Kidney capillary endothelial cell (primary cell): ENCODE results near the gene TBC1D23.
"Not testable (repeated sequence)": the region's sequence is repeated elsewhere in the genome, so short reads cannot be mapped to it uniquely, and the experiment has no call there.

Experiments
- DNase-seq: peaks from one replicate; pipeline ENCODE4 v3.0.0-alpha.2; 2018; ENCODE audit warnings: low spot score

The TBC1D23 gene

GRCh38 chr3:100257586-100257985 lies 3.2 kb upstream of the TBC1D23 start:
- DNase-seq, result no peak

DNA sequence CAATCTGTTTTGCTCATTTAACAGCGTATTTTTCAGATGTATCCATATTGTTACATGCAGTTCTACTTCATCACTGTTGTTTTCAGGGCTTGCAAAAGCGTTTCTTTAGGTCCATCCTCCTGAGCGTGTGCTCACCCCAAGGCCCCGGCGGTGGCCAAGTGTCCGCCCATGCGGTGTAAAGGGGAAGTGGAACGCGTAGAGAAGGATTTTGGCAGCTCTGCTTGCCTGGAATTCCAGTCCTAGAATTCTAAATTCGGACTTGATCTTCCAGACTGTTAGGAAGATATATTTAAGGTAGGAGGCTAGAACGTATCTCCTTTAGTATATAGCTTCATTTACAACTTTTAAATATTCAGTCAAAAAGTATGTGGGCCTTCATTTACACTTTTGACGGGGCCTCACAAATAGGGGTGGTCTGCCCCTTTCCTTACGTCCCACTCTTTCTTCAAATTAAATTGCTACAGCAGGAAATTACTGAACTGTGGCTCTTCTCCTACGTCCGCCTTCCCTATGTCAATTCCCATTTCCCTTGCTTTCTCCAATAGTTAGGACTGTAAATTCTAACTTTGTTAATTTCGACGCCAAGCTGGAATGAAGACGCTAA lies 609 bp upstream of the TBC1D23 start:
- DNase-seq, result peak; percentile 20

DNA sequence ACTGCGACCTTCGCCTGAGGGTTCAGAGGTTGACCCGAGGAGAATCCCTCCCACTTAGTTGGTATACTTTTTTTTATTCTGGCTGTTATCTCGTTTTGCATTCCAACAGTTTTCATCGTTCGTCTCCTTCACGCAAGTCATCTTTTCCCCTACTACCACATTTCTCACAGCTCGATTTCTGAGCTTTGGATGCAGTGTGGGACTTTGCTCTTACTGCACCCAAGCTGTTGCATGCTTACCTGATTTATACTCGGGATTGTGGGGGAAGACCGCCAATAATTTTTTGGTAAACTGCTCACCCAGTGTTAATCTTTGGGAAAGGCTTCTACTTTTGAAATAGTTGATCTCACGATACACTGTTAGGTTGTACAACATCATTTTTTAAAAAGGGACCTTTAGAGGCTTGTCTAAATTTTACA lies 702 bp downstream of the TBC1D23 start:
- DNase-seq, result no peak

DNA sequence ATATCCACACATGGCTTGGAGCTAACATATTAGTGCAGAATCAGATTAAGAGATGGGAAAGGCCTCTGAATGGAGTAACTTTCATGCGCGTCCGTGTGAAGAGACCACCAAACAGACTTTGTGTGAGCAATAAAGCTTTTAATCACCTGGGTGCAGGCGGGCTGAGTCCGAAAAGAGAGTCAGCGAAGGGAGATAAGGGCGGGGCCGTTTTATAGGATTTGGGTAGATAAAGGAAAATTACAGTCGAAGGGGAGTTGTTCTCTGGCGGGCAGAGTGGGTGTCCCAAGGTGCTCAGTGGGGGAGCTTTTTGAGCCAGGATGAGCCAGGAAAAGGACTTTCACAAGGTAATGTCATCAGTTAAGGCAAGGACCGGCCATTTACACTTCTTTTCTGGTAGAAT lies 2.1 kb downstream of the TBC1D23 start:
- DNase-seq, result not testable (repeated sequence)

DNA sequence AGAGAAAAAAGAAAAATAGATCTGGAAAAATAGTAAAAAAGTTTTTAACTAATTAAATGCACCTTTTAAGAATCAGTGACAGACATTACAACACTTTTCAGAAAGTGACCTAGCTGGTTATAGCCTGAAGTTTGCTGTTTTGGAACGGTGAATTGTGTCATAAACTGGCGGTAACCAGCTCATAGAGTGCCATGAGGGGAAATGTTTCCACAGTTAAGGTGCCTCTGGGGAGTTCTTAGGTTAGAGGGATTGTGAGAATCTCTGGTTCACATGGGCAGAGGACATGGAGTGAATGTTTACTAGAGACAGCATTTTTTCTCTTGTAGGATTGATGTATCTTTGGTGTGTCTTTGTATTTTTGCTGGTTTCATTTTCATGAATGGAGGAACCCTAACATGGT lies 2.8 kb downstream of the TBC1D23 start:
- no peak for DNase-seq

GRCh38 chr3:100264242-100264641 lies 3.5 kb downstream of the TBC1D23 start:
- no peak for DNase-seq

DNA sequence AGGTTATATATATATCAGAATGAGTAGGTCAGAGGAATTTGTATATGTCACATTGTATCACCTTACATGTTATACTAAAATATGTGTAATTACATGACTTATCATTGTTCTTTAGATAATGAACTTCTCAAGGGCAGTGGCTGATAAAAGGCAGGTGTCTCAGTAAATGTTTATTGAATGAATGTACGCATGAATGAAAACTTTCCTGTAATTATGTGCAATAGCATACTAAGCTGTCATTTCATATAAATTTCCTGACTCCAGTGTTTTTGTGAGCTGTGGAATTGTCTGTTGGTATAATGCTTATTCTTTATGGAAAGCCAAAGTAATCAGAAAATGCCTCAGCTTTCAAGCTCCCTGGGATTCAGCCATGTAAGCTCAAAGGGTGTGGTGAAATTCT lies 4.2 kb downstream of the TBC1D23 start:
- no peak for DNase-seq

GRCh38 chr3:100266531-100266930 lies 5.7 kb downstream of the TBC1D23 start:
- no peak for DNase-seq

DNA sequence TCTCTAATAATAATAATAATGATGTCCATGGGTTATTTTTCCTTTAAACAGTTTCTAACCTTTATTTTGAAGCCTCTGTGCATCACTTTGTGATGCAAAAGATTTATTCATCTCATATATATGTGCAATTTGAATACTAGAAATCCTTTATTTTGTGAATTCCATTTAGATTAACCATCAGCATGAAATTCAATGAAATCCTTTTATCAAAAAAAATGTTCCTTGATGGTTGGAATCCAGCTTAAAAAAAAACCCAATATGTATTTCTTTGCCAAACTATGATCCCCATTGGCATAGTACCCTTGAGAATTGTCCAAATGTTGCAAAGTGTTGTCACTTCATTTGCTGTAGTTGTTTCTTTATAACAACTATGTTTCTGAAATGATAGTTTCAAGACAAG lies 7.4 kb downstream of the TBC1D23 start:
- no peak for DNase-seq

DNA sequence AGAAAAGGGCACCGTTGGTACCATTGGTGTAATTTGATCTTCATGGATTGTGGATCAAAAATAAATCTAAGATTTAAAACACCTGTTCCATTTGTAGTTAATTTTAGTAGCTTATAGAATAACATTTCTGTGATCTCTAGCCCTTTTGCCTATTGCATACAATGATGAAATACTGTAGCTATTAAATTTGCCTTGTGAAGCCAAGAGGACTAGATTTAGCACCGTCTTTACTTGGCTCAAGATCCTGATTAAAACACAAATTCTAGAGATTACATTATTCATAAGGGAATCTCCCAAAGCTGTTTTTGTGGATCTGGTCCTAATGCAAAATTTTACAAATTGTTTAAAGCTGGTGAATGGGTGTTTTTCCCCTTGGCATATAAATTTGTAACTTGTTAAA lies 8.2 kb downstream of the TBC1D23 start:
- no peak for DNase-seq

DNA sequence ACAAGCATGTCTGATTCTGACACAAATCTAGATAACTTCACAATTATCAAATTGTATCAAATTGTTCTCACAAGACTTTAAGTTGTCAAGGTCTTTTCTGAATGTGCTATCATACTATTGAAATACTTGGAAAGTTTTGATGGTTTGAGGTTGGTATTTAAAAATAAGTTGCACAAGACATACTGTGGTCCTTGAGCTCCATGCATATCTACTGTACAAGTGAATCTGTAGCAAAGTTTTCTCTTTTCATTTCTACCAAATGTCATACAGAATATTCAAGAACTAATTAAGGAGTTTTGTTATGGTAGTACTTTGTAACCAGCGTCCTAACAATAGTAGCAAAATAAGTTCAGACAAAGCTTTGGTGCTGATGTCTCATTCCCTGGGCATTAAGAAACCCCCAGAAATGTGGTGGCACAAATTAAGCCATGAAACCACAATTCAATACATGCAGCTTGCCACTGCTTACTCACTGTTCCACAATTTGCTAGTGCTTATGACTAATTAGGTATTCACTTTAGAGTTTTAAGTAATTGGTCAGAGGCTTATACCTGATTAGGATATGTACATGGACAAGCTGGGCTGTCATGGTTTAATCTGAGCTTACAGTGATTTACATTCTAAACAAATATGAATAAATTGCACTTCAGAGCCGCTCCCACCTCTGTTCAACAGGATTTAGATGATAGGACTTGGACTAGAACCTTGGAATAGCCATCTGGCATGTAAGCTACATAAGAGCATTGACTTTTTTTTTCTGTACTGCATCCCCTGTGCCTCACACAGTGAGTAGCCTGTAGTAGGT lies 8.8 kb downstream of the TBC1D23 start:
- DNase-seq, result peak; percentile 82

- DNase-seq, result no peak
Measured at GRCh38 chr3:100270215-100270583, 9.4 kb downstream of the TBC1D23 start.

GRCh38 chr3:100271522-100271921 lies 10.7 kb downstream of the TBC1D23 start:
- no peak for DNase-seq

GRCh38 chr3:100272797-100273611 lies 12.2 kb downstream of the TBC1D23 start:
- DNase-seq, result not testable (repeated sequence)

DNA sequence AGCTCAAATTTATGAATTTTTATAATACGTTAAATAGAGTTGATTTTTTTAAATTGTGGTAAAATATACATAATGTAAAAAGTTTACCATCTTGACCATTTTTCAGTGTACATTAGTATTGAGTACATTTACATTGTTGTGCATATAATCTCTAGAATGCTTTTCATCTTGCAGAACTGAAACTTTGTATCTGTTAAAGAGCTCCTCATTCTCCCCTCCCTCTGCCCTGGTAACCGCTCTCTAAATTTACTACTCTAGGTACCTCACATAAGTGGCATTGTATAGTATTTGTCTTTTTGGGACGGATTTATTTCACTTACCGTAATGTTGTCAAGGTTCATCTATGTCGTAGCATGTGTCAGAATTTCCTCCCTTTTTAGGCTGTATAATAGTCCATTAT lies 13.6 kb downstream of the TBC1D23 start:
- no peak for DNase-seq

GRCh38 chr3:100277255-100277800 lies 16.5 kb downstream of the TBC1D23 start:
- DNase-seq, result no peak

DNA sequence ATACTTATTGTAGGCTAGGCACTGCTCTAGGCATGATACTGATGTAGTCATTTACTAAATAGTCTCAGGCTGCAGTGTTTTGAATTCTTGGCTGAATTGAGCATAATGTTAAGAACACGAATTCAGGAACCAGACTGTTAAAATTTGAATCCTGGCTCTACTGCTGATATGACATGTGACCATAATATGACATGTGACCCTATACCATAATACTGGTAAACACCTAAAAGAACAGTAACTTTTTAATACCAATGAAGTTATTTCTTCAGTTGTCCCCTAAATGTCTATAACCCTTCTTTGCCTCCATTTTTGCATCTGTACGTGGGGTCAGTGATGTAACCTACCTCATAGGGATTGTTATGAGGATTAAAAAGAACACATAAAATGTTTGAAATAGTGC lies 18.1 kb downstream of the TBC1D23 start:
- no peak for DNase-seq

- no peak for DNase-seq
Measured at GRCh38 chr3:100288288-100288894, 27.6 kb downstream of the TBC1D23 start.

GRCh38 chr3:100289339-100289738 lies 28.5 kb downstream of the TBC1D23 start:
- peak; percentile 57 for DNase-seq

DNA sequence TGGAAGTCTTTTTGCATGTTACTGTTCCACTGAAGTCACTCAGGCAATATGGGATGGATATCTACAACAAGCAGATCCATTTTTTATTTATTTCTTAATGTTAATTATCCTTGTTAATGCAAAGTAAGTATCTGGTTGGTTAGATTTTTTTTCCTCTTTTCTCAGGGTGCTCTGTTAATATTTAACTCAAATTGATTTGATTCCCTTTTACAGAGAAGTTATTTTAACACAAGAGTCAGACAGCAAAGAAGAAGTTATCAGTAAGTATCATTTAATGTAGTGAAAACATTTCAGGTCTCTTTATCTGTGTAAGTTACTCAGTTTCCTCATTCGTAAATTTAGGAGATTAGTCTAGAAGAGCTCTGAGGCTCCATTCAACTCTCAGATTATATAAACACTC lies 34.3 kb downstream of the TBC1D23 start:
- DNase-seq, result no peak

GRCh38 chr3:100297784-100298183 lies 37.0 kb downstream of the TBC1D23 start:
- DNase-seq, result peak; percentile 58

GRCh38 chr3:100299016-100299415 lies 38.2 kb downstream of the TBC1D23 start:
- DNase-seq, result no peak
